ENCODE data around the gene JAM2. TPM values are rescaled to one million over a fixed set of nuclear protein-coding genes. Genes with fewer than 3 reads are reported as not detected.

The JAM2 gene
- total RNA-seq, 1 donor from 2014 or later, result 29.7 TPM

DNA sequence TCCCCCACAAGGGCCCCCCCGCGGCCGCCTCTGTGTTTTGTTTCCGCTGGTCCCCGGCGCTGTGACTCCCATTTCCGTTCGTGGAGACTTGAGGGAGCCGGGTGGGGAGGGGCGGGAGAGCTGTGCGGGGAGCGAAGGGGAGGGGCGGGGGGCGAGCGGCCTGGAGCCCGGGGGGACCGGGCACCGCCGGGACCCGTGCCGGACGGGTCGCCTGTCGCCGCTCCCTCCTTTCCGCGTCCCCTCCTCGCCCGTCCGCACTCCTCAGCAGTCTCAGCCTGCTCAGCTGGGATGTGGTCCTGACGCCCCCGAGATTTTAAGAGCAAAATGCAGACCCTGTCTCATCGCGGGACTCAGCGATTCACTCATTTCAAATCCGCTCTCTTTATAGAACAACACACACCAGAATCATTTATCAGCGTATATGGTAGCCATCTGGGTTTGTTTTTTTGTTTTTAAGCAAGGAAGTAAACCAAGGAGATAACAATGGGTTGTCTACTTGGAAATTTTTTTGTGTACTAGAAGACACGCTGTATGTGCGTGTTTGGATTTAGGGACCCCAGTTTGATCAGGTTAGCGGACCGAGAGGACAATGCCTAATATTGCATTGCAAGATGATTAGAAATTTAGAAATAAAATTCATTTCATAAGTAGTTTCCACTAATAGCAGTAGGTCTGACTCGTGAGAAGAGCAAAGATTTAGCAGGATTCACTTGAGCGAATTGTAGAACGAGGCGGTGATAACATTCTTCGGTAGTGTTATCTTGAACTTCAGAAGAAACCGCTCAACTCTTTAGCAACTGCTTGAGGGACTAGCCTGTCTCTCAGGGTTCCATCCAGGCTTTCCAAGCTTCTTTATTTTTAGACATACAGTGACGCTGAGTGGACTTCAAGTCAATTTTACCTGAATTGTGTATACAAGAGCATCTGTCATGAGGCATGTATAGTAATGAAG, 96.9 kb downstream of the JAM2 start:
- Mint-ChIP-seq H3K36me3 (ENCODE audit: low read depth) (peaks cover 3% of the 10 kb centered on the region), H3K4me1 (peaks cover 37% of the 10 kb centered on the region), H3K27ac (ENCODE audit: unreplicated experiment) (peak overlapping the region; percentile 97), H3K27me3 (ENCODE audit: low read depth) (no peaks in the 10 kb centered on the region), H3K4me3 (peak overlapping the region; percentile 100), H3K9me3 (no peaks in the 10 kb centered on the region)
- TF ChIP-seq, protein P1, sequence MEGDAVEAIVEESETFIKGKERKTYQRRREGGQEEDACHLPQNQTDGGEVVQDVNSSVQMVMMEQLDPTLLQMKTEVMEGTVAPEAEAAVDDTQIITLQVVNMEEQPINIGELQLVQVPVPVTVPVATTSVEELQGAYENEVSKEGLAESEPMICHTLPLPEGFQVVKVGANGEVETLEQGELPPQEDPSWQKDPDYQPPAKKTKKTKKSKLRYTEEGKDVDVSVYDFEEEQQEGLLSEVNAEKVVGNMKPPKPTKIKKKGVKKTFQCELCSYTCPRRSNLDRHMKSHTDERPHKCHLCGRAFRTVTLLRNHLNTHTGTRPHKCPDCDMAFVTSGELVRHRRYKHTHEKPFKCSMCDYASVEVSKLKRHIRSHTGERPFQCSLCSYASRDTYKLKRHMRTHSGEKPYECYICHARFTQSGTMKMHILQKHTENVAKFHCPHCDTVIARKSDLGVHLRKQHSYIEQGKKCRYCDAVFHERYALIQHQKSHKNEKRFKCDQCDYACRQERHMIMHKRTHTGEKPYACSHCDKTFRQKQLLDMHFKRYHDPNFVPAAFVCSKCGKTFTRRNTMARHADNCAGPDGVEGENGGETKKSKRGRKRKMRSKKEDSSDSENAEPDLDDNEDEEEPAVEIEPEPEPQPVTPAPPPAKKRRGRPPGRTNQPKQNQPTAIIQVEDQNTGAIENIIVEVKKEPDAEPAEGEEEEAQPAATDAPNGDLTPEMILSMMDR (conservative IDR thresholded peaks at IDR 0.05), result no peak
- DNase-seq (ENCODE audit: low read depth, low spot score), result peak; percentile 69

DNA sequence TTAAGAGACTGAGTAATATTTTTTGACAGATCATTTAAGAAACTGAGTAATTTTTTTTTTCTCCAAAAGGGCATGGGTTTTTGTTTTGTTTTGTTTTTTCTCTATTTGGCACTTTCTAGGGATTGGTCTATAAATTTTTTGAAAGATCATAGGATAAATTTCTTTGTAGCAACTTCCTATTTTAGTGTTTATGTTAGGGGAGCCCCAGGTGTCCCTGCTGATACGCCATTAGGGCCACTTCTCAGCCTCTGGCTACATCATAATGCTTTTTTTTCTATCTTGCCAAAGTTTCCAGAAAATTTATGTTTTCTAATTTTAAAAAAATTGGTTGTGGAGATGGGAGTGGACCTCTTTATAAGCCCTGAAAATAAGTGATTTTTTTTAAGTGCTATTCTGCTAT, 98.4 kb downstream of the JAM2 start:
- Mint-ChIP-seq H3K9me3 (no peaks in the 10 kb centered on the region), H3K36me3 (ENCODE audit: low read depth) (peaks cover 3% of the 10 kb centered on the region), H3K27ac (ENCODE audit: unreplicated experiment) (no peak overlapping the region), H3K4me1 (peaks cover 37% of the 10 kb centered on the region), H3K4me3 (peak overlapping the region; percentile 93), H3K27me3 (ENCODE audit: low read depth) (no peaks in the 10 kb centered on the region)
- no peak for DNase-seq (ENCODE audit: low read depth, low spot score)
- TF ChIP-seq, protein P1 (conservative IDR thresholded peaks at IDR 0.05), result no peak

DNA sequence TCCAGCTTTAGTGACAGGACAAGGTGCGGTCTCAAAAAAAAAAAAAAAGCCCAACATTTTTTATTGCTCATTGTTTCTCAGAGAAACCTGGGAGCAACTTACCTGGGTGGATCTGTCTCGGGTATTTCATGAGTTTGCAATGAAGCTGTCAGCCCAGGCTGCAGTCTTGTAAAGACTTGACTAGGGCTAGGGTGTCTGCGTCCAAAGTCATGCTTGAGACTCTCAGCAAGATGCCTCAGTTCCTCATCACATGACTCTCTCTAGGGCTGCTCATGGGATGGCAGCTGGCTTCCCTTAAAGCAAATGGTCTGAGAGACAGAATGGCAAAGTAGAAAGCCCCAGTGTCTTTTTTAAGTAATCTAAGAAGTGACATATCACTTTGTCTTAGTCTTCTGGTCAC, 103.8 kb downstream of the JAM2 start:
- no peak for DNase-seq (ENCODE audit: low read depth, low spot score)
- H3K27ac Mint-ChIP-seq (ENCODE audit: unreplicated experiment), result no peak overlapping the region
- no peak overlapping the region for H3K4me3 Mint-ChIP-seq
- H3K4me1 Mint-ChIP-seq, result peaks cover 5% of the 10 kb centered on the region
- TF ChIP-seq, protein P1 (conservative IDR thresholded peaks at IDR 0.05), result no peak
- H3K36me3 Mint-ChIP-seq (ENCODE audit: low read depth), result no peaks in the 10 kb centered on the region
- no peaks in the 10 kb centered on the region for H3K9me3 Mint-ChIP-seq
- no peaks in the 10 kb centered on the region for H3K27me3 Mint-ChIP-seq (ENCODE audit: low read depth)

DNA sequence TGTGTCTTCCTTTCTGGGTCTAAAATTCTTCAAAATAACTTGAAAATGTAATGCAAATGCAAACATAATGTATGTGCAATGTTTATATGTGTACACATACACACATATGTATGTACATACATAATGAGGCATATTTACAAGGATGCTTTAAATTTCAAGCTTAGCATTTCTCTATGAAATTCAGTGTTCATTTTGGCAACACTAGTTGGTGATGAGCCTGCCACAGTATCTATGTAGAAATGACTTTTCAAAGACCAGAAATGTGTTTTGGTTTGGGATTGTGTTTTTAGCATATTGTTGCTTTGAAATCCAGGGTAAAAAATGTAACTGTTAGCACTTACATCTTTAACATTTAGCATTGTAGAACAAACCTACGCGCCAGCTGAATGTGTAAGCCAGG, 105.8 kb downstream of the JAM2 start:
- TF ChIP-seq, protein P1 (conservative IDR thresholded peaks at IDR 0.05), result no peak
- Mint-ChIP-seq H3K4me3 (no peak overlapping the region), H3K36me3 (ENCODE audit: low read depth) (no peaks in the 10 kb centered on the region), H3K4me1 (no peaks in the 10 kb centered on the region), H3K27me3 (ENCODE audit: low read depth) (no peaks in the 10 kb centered on the region), H3K27ac (ENCODE audit: unreplicated experiment) (no peak overlapping the region), H3K9me3 (no peaks in the 10 kb centered on the region)
- DNase-seq (ENCODE audit: low read depth, low spot score), result no peak

DNA sequence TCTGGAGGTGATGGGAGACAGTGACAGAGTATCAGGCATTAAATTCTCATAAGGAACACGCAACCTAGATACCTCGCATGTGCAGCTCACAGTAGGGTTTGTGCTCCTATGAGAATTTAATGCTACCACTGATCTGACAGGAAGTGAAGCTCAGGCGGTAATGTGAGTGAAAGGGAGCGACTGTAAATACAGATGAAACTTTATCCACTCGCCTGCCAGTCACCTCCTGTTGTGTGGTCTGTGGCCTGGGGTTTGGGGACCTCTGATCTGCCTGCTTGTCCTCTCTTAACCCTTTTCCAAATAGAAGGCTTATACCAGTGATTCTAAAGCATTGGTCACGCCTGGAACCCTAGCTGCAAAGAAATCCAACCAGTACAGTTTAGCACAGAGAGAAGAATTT, 111.0 kb downstream of the JAM2 start:
- no peak overlapping the region for H3K27ac Mint-ChIP-seq (ENCODE audit: unreplicated experiment)
- no peak overlapping the region for H3K4me3 Mint-ChIP-seq

More for the DNA sequence above, 111.0 kb downstream of the JAM2 start:
- H3K36me3 Mint-ChIP-seq (ENCODE audit: low read depth), result peaks cover 7% of the 10 kb centered on the region
- H3K4me1 Mint-ChIP-seq, result peaks cover 4% of the 10 kb centered on the region
- TF ChIP-seq, protein P1 (conservative IDR thresholded peaks at IDR 0.05), result no peak
- H3K27me3 Mint-ChIP-seq (ENCODE audit: low read depth), result no peaks in the 10 kb centered on the region
- DNase-seq (ENCODE audit: low read depth, low spot score), result no peak
- H3K9me3 Mint-ChIP-seq, result no peaks in the 10 kb centered on the region

All from neural crest cell (in vitro differentiated cells).